Body of pancreas (tissue), 4 donors: ENCODE data around the gene ANKRD9. TPM values are rescaled to one million over a fixed set of nuclear protein-coding genes. Genes with fewer than 3 reads are reported as not detected.

Experiments used
- ATAC-seq: fragments of 150-250 bp; one replicate; pipeline ENCODE4 v1.9.1; 2016
- DNase-seq, 4 donors: peaks; one replicate each; pipeline ENCODE4 v3.0.0-alpha.2; 2019
- H3K27ac ChIP-seq, 4 donors: fragments of 200-600 bp; sonication (generic); 1 replicate in 3 of 4; 2 replicates in 1 of 4; pipeline versions ENCODE4 v1.5.1 to v1.6.1; 2016 to 2019; ENCODE audit warnings: mild to moderate bottlenecking in 1 of 4, mixed read lengths in 1 of 4, moderate library complexity in 1 of 4
- H3K27me3 ChIP-seq, 2 donors: fragments of 200-600 bp; sonication (generic); one replicate each; pipeline ENCODE4 v1.6.0; 2016; ENCODE audit warnings: mild to moderate bottlenecking in 1 of 2
- H3K36me3 ChIP-seq, 2 donors: fragments of 200-600 bp; sonication (generic); replicated peaks in 1 of 2; 2 replicates each; pipeline ENCODE4 v1.5.1; 2016; ENCODE audit warnings: low read depth in 2 of 2; ENCODE audit not compliant: insufficient read depth in 1 of 2
- H3K4me1 ChIP-seq: fragments of 200-600 bp; sonication (generic); one replicate; pipeline ENCODE4 v1.6.0; 2016
- H3K4me3 ChIP-seq, 2 donors: fragments of 200-600 bp; sonication (generic); 1 replicate in 1 of 2; 2 replicates in 1 of 2; pipeline ENCODE4 v1.5.1; 2016 to 2019
- H3K9me3 ChIP-seq, 3 donors: fragments of 200-600 bp; sonication (generic); 1 replicate in 2 of 3; 2 replicates in 1 of 3; pipeline ENCODE4 v1.5.1; 2016
- CTCF ChIP-seq, 7 experiments: fragments of 450-650 bp in 4 of 7; fragments of 200-600 bp in 3 of 7; sonication (generic) in 3 of 7; IDR thresholded peaks; one replicate each; pipeline ENCODE4 v1.5.1; 2016 to 2019; ENCODE audit warnings: antibody characterized with exemption in 7 of 7
- POLR2A ChIP-seq, 3 donors: fragments of 450-650 bp; IDR thresholded peaks; one replicate each; pipeline ENCODE4 v1.6.1; 2016; ENCODE audit warnings: antibody characterized with exemption in 3 of 3, mild to moderate bottlenecking in 2 of 3
- WGBS, 2 donors: methylation state at CpG; one replicate each; pipeline ENCODE4 v1.1.5; 2017; 5-methylcytosine and 5-hydroxymethylcytosine counted together
- intact Hi-C: fragments of 100-400 bp; cut with DNase I; formaldehyde crosslinking; loops from one replicate; pipeline ENCODE4 v1.15.1; 2023
- total RNA-seq, 2 donors: library from RNA; depleted of rRNA; stranded (reverse); fragments of >200 nt; gene quantifications; one replicate each; pipeline ENCODE4 v1.1.0, GENCODE V29; 2016

ANKRD9 gene
- total RNA-seq, 2 donors from 2014 or later, result 49.8 to 87.7 TPM

GRCh38 chr14:102464006-102464405 lies 45.6 kb downstream of the ANKRD9 start:
- 91 to 93% methylated on average over 4 of the region's 4 CpGs for WGBS, 2 donors
- H3K9me3 ChIP-seq, result no peaks in the 10 kb centered on the region
- peaks cover 7% of the 10 kb centered on the region for H3K4me1 ChIP-seq
- no peak overlapping the region for H3K4me3 ChIP-seq
- no peak overlapping the region for H3K27ac ChIP-seq
- intact Hi-C loops, result no loop called here
- peaks cover 0 to 5% of the 10 kb centered on the region in 2 donors for H3K36me3 ChIP-seq
- H3K27me3 ChIP-seq, result no peaks in the 10 kb centered on the region
- TF ChIP-seq POLR2A (IDR thresholded peaks at IDR 0.05) (no peak), CTCF (IDR thresholded peaks at IDR 0.05) (no peak)
- no peak for DNase-seq
- no peak for ATAC-seq

GRCh38 chr14:102462391-102462790 lies 47.2 kb downstream of the ANKRD9 start:
- ATAC-seq (no peak), DNase-seq (no peak)
- 87 to 91% methylated on average over 3 to 4 of the region's 4 CpGs for WGBS, 2 donors
- Histone ChIP-seq H3K4me3 (no peak overlapping the region), H3K36me3 (peaks cover 0 to 8% of the 10 kb centered on the region in 2 donors), H3K9me3 (no peaks in the 10 kb centered on the region), H3K27ac (no peak overlapping the region), H3K4me1 (peaks cover 7% of the 10 kb centered on the region), H3K27me3 (no peaks in the 10 kb centered on the region)
- intact Hi-C loops, result no loop called here
- TF ChIP-seq CTCF (IDR thresholded peaks at IDR 0.05), result no peak
- no peak for TF ChIP-seq POLR2A (IDR thresholded peaks at IDR 0.05)

- WGBS, 2 donors, result 79 to 88% methylated on average over 11 to 14 of the region's 14 CpGs
- DNase-seq, result no peak
- no peak overlapping the region for H3K27ac ChIP-seq
- no peaks in the 10 kb centered on the region for H3K9me3 ChIP-seq
- intact Hi-C loops, result no loop called here
- no peaks in the 10 kb centered on the region for H3K27me3 ChIP-seq
- no peak for TF ChIP-seq POLR2A (IDR thresholded peaks at IDR 0.05)
- ATAC-seq, result no peak
- peaks cover 0 to 8% of the 10 kb centered on the region in 2 donors for H3K36me3 ChIP-seq
- H3K4me1 ChIP-seq, result peaks cover 7% of the 10 kb centered on the region
- no peak overlapping the region for H3K4me3 ChIP-seq
Observed at GRCh38 chr14:102461490-102462338, 47.9 kb downstream of the ANKRD9 start.

GRCh38 chr14:102457509-102457908 lies 52.1 kb downstream of the ANKRD9 start:
- Histone ChIP-seq H3K4me3 (no peak overlapping the region), H3K9me3 (no peaks in the 10 kb centered on the region), H3K36me3 (peaks cover 0 to 7% of the 10 kb centered on the region in 2 donors), H3K4me1 (no peaks in the 10 kb centered on the region), H3K27me3 (no peaks in the 10 kb centered on the region), H3K27ac (no peak overlapping the region)
- no peak for ATAC-seq
- 50 to 100% methylated on average over 2 of the region's 2 CpGs for WGBS, 2 donors
- intact Hi-C loops, result no loop called here
- no peak for TF ChIP-seq CTCF (IDR thresholded peaks at IDR 0.05)
- DNase-seq, result no peak

GRCh38 chr14:102454711-102455110 lies 54.9 kb downstream of the ANKRD9 start:
- ATAC-seq (no peak), DNase-seq (no peak)
- WGBS, 2 donors, result 66 to 87% methylated on average over 4 to 5 of the region's 5 CpGs
- Histone ChIP-seq H3K9me3 (no peaks in the 10 kb centered on the region), H3K27me3 (no peaks in the 10 kb centered on the region), H3K27ac (no peak overlapping the region), H3K4me3 (no peak overlapping the region), H3K36me3 (peaks cover 9 to 21% of the 10 kb centered on the region in 2 donors), H3K4me1 (no peaks in the 10 kb centered on the region)
- TF ChIP-seq POLR2A (IDR thresholded peaks at IDR 0.05), result no peak
- TF ChIP-seq CTCF (IDR thresholded peaks at IDR 0.05), result no peak
- intact Hi-C loops, result no loop called here
